Stimulated activated CD8-positive, alpha-beta memory T cell treated with anti-CD3 and anti-CD28 coated beads, Interleukin-7, amount 100 ng/mL, for 1 hour (primary cell): Measurements from ENCODE around the gene HEATR9.

Source experiments
- DNase-seq, 2 donors: peaks; one replicate each; pipeline ENCODE4 v3.0.0-alpha.2; 2020; ENCODE audit warnings: low read depth in 2 of 2

Gene HEATR9

GRCh38 chr17:35864853-35865252 lies 3.8 kb downstream of the HEATR9 start:
- no peak for DNase-seq

- DNase-seq, result no peak
Measured at GRCh38 chr17:35856603-35857002, 12.1 kb downstream of the HEATR9 start.

- DNase-seq, result no peak
Measured at GRCh38 chr17:35855965-35856364, 12.7 kb downstream of the HEATR9 start.

GRCh38 chr17:35849469-35850348 lies 19.0 kb downstream of the HEATR9 start:
- DNase-seq, result peak in 1 of 2 donors; percentile 19

GRCh38 chr17:35847633-35848373 lies 20.9 kb downstream of the HEATR9 start:
- DNase-seq, result no peak

GRCh38 chr17:35847006-35847405 lies 21.7 kb downstream of the HEATR9 start:
- DNase-seq, result no peak

- no peak for DNase-seq
Measured at GRCh38 chr17:35846055-35846809, 22.5 kb downstream of the HEATR9 start.

GRCh38 chr17:35844547-35844946 lies 24.1 kb downstream of the HEATR9 start:
- DNase-seq, result no peak

GRCh38 chr17:35843698-35844097 lies 25.0 kb downstream of the HEATR9 start:
- DNase-seq, result no peak

- no peak for DNase-seq
Measured at GRCh38 chr17:35842239-35842638, 26.5 kb downstream of the HEATR9 start.

- DNase-seq, result no peak
Measured at GRCh38 chr17:35841505-35841904, 27.2 kb downstream of the HEATR9 start.

- DNase-seq, result no peak
Measured at GRCh38 chr17:35841101-35841500, 27.6 kb downstream of the HEATR9 start.

- DNase-seq, result no peak
Measured at GRCh38 chr17:35825206-35825605, 43.5 kb downstream of the HEATR9 start.

- no peak for DNase-seq
Measured at GRCh38 chr17:35821308-35821707, 47.4 kb downstream of the HEATR9 start.

- no peak for DNase-seq
Measured at GRCh38 chr17:35819455-35819854, 49.2 kb downstream of the HEATR9 start.

GRCh38 chr17:35817196-35817595 lies 51.5 kb downstream of the HEATR9 start:
- no peak for DNase-seq

GRCh38 chr17:35816723-35817122 lies 52.0 kb downstream of the HEATR9 start:
- DNase-seq, result no peak

GRCh38 chr17:35812456-35812855 lies 56.2 kb downstream of the HEATR9 start:
- DNase-seq, result no peak

GRCh38 chr17:35811759-35812158 lies 56.9 kb downstream of the HEATR9 start:
- no peak for DNase-seq

- no peak for DNase-seq
Measured at GRCh38 chr17:35809855-35810461, 58.7 kb downstream of the HEATR9 start.

- peak; percentile 89 to 90 for DNase-seq
Measured at GRCh38 chr17:35808962-35809854, 59.5 kb downstream of the HEATR9 start, which contains the start of gene TAF15. TSS of gene TAF15 (plus strand) at chr17:35809484. CDS start at chr17:35809570, 86 bp downstream.
